Measurements from ENCODE around the gene UBXN7. TPM values are rescaled to one million over a fixed set of nuclear protein-coding genes. Genes with fewer than 3 reads are reported as not detected.

The UBXN7 gene
- total and polyA plus RNA-seq, 9 of the 15 experiments (the other 6 are each of a cell fraction or from before 2014, with no cell fraction given): 3.5 to 44.6 (median 13.4) TPM

GRCh38 chr3:196332168-196332567 lies 100.1 kb downstream of the UBXN7 start:
- BruUV-seq (replicated peaks): no TSS peak
- Histone ChIP-seq H3K27me3 (ENCODE audit: control insufficient read depth in 2 of 2, insufficient read depth in 2 of 2, low read length in 2 of 2) (no peaks in the 10 kb centered on the region), H3K9me1 (ENCODE audit: control insufficient read depth, insufficient read depth, low read length) (no peaks in the 10 kb centered on the region), H2AFZ (ENCODE audit: low read depth, low read length) (no peak overlapping the region), H3K27ac (ENCODE audit: extremely low read depth, low read depth, low read length) (no peak overlapping the region), H3K9ac (ENCODE audit: insufficient read depth in 1 of 2, low read depth in 2 of 2, low read length in 2 of 2) (no peak overlapping the region), H4K20me1 (replicated peaks; ENCODE audit: control insufficient read depth, insufficient read depth, low read length) (no peaks in the 10 kb centered on the region), H3K4me3 (no peak overlapping the region), H3K36me3 (ENCODE audit: control insufficient read depth, insufficient read depth, low read length) (peaks cover 32% of the 10 kb centered on the region), H3K4me2 (ENCODE audit: insufficient read depth, low read length) (no peak overlapping the region), H3K79me2 (ENCODE audit: control insufficient read depth, insufficient read depth, low read length) (peaks cover 36% of the 10 kb centered on the region), H3K9me3 (replicated peaks; ENCODE audit: control insufficient read depth, insufficient read depth, low read depth, low read length) (no peaks in the 10 kb centered on the region), H3K4me1 (replicated peaks in 1 of 2; ENCODE audit: control insufficient read depth in 2 of 2, insufficient read depth in 2 of 2, low read length in 2 of 2) (peaks cover 7 to 14% of the 10 kb centered on the region in 2 experiments)
- intact Hi-C loops (cut with micrococcal nuclease): no loop called here
- 100% methylated on average over 2 of the region's 8 CpGs for WGBS (ENCODE audit: insufficient coverage, low coverage, missing lambda C conversion rate)
- no peak for ATAC-seq
- no peak for DNase-seq (ENCODE audit: extremely low read depth in 1 of 4, low spot score in 3 of 4)
- in situ Hi-C loops (cut with MboI): no loop called here
- FAIRE-seq: no peak
- POLR2A ChIA-PET: interaction anchor here (1.6 kb wide), 1 partner anchor 13 kb away, joined by 7 read pairs; no protein-coding TSS in a partner anchor
- CTCF ChIA-PET (ENCODE audit: low intra/inter-chr PET ratio): no interaction called here
- TF ChIP-seq FUS (optimal IDR thresholded peaks at IDR 0.05; ENCODE audit: low read depth, low read length) (no peak), KDM5B (IDR thresholded peaks at IDR 0.05; ENCODE audit: insufficient replicate concordance, low read depth, low read length) (no peak), DACH1 (IDR thresholded peaks at IDR 0.05; ENCODE audit: partially characterized antibody) (no peak), FOXJ2 (tag; IDR thresholded peaks at IDR 0.05) (no peak), MLLT1 (IDR thresholded peaks at IDR 0.05) (no peak), ZNF655 (CRISPR knock-in tag; IDR thresholded peaks at IDR 0.05) (no peak)

Measured in K562 (cell line).